Measurements from ENCODE around the gene GMCL1. TPM values are rescaled to one million over a fixed set of nuclear protein-coding genes. Genes with fewer than 3 reads are reported as not detected.

GMCL1 gene
- total RNA-seq, 1 donor from 2014 or later, result 12.7 TPM

- Histone ChIP-seq H3K27ac (ENCODE audit: low read depth, low read length) (peak overlapping the region; percentile 90), H2AFZ (ENCODE audit: low read depth, low read length) (peak overlapping the region; percentile 41), H3K4me3 (ENCODE audit: insufficient read depth, low read depth, low read length) (peak overlapping the region; percentile 71), H3K36me3 (ENCODE audit: insufficient read depth, low read length) (no peaks in the 10 kb centered on the region), H3K4me2 (ENCODE audit: low read length) (peak overlapping the region; percentile 86), H3K27me3 (ENCODE audit: insufficient read depth, low read length) (no peaks in the 10 kb centered on the region), H3K79me2 (ENCODE audit: insufficient read depth, low read length) (peaks cover 31% of the 10 kb centered on the region), H3K4me1 (ENCODE audit: insufficient read depth, low read length) (peaks cover 19% of the 10 kb centered on the region), H3K9ac (ENCODE audit: low read length) (peak overlapping the region; percentile 91), H3K9me3 (ENCODE audit: insufficient read depth, low read depth, low read length) (no peaks in the 10 kb centered on the region), H4K20me1 (ENCODE audit: insufficient read depth, low read length) (no peaks in the 10 kb centered on the region)
- Mint-ChIP-seq H3K36me3 (ENCODE audit: low read depth, unreplicated experiment) (no peaks in the 10 kb centered on the region), H3K27me3 (ENCODE audit: low read depth, unreplicated experiment) (no peaks in the 10 kb centered on the region), H3K9me3 (ENCODE audit: unreplicated experiment) (no peaks in the 10 kb centered on the region), H3K4me1 (ENCODE audit: low read depth, unreplicated experiment) (peaks cover 23% of the 10 kb centered on the region), H3K4me3 (ENCODE audit: unreplicated experiment) (peak overlapping the region; percentile 85), H3K27ac (ENCODE audit: unreplicated experiment) (peak overlapping the region; percentile 97)
- peak; percentile 100 for DNase-seq (ENCODE audit: low read depth)
- peak; percentile 75 for FAIRE-seq
- no peak for TF ChIP-seq CTCF (IDR thresholded peaks at IDR 0.05; ENCODE audit: insufficient read depth, low read depth, low read length)
- peak; percentile 64 for TF ChIP-seq EZH2 (IDR thresholded peaks at IDR 0.05; ENCODE audit: insufficient read depth, low read length)
These were observed 84.9 kb downstream of the GMCL1 start for GRCh38 chr2:69914164-69914949.

- H3K9me3 Mint-ChIP-seq (ENCODE audit: unreplicated experiment), result no peaks in the 10 kb centered on the region
- peak within 1 kb of the TSS; percentile 88 for H3K4me3 Mint-ChIP-seq (ENCODE audit: unreplicated experiment)
- no peaks in the 10 kb centered on the region for H3K9me3 ChIP-seq (ENCODE audit: insufficient read depth, low read depth, low read length)
- H3K36me3 ChIP-seq (ENCODE audit: insufficient read depth, low read length), result no peaks in the 10 kb centered on the region
- no peaks in the 10 kb centered on the region for H3K27me3 ChIP-seq (ENCODE audit: insufficient read depth, low read length)
- no peak for TF ChIP-seq EZH2 (IDR thresholded peaks at IDR 0.05; ENCODE audit: insufficient read depth, low read length)
- no peak for TF ChIP-seq CTCF (IDR thresholded peaks at IDR 0.05; ENCODE audit: insufficient read depth, low read depth, low read length)
- H3K9ac ChIP-seq (ENCODE audit: low read length), result peak within 1 kb of the TSS; percentile 91
- H3K27ac ChIP-seq (ENCODE audit: low read depth, low read length), result peak within 1 kb of the TSS; percentile 90
- H4K20me1 ChIP-seq (ENCODE audit: insufficient read depth, low read length), result no peaks in the 10 kb centered on the region
- H2AFZ ChIP-seq (ENCODE audit: low read depth, low read length), result peak within 1 kb of the TSS; percentile 41
- H3K4me1 ChIP-seq (ENCODE audit: insufficient read depth, low read length), result peaks cover 19% of the 10 kb centered on the region
- peak within 1 kb of the TSS; percentile 73 for H3K4me3 ChIP-seq (ENCODE audit: insufficient read depth, low read depth, low read length)
- H3K27me3 Mint-ChIP-seq (ENCODE audit: low read depth, unreplicated experiment), result no peaks in the 10 kb centered on the region
- peaks cover 23% of the 10 kb centered on the region for H3K4me1 Mint-ChIP-seq (ENCODE audit: low read depth, unreplicated experiment)
- no peaks in the 10 kb centered on the region for H3K36me3 Mint-ChIP-seq (ENCODE audit: low read depth, unreplicated experiment)
- FAIRE-seq, result no peak
- H3K4me2 ChIP-seq (ENCODE audit: low read length), result peak within 1 kb of the TSS; percentile 91
- no peak for DNase-seq (ENCODE audit: low read depth)
- H3K27ac Mint-ChIP-seq (ENCODE audit: unreplicated experiment), result peak within 1 kb of the TSS; percentile 97
- H3K79me2 ChIP-seq (ENCODE audit: insufficient read depth, low read length), result peaks cover 31% of the 10 kb centered on the region
These were observed 85.8 kb downstream of the GMCL1 start, which contains the start of gene MXD1 for GRCh38 chr2:69914950-69915945. MXD1 (plus strand) TSS chr2:69915109; CDS start chr2:69915331, 222 bp downstream.

Data from astrocyte (in vitro differentiated cells and primary cell).